T-helper 1 cell (primary cell): Measurements from ENCODE around the gene MLNR.

Experiments used
- DNase-seq, 5 donors: peaks; one replicate each; pipeline ENCODE4 v3.0.0-alpha.2; 2012 to 2020

MLNR gene

GRCh38 chr13:49234741-49235140 is 14.6 kb downstream of the MLNR start:
- DNase-seq: no peak

GRCh38 chr13:49235856-49236431 is 15.8 kb downstream of the MLNR start:
- DNase-seq: no peak

- no peak for DNase-seq
Measured at GRCh38 chr13:49238621-49239020, 18.5 kb downstream of the MLNR start.

GRCh38 chr13:49240017-49240416 is 19.9 kb downstream of the MLNR start:
- DNase-seq: peak in 4 of 5 donors; percentile 10 to 41 (median 24)

- DNase-seq: no peak
Measured at GRCh38 chr13:49241296-49241695, 21.2 kb downstream of the MLNR start.

- no peak for DNase-seq
Measured at GRCh38 chr13:49245101-49245500, 25.0 kb downstream of the MLNR start.

GRCh38 chr13:49246850-49247642 is 26.9 kb downstream of the MLNR start:
- DNase-seq: no peak

- peak; percentile 75 to 92 (median 80) for DNase-seq
Measured at GRCh38 chr13:49247643-49248621, 27.8 kb downstream of the MLNR start, which contains the start of gene CDADC1. CDADC1 (plus strand) TSS chr13:49247925; CDS start chr13:49248038, 113 bp downstream.

GRCh38 chr13:49248622-49249002 is 28.5 kb downstream of the MLNR start:
- peak in 1 of 5 donors; percentile 17 for DNase-seq

GRCh38 chr13:49251326-49251725 is 31.2 kb downstream of the MLNR start:
- no peak for DNase-seq

- peak in 1 of 5 donors; percentile 22 for DNase-seq
Measured at GRCh38 chr13:49253310-49253709, 33.2 kb downstream of the MLNR start.

GRCh38 chr13:49254007-49254406 is 33.9 kb downstream of the MLNR start:
- peak in 1 of 5 donors; percentile 39 for DNase-seq

- no peak for DNase-seq
Measured at GRCh38 chr13:49256841-49257240, 36.7 kb downstream of the MLNR start.

GRCh38 chr13:49258089-49258796 is 38.1 kb downstream of the MLNR start:
- DNase-seq: peak in 1 of 5 donors; percentile 20

GRCh38 chr13:49259586-49259985 is 39.4 kb downstream of the MLNR start:
- DNase-seq: no peak

GRCh38 chr13:49262634-49263033 is 42.5 kb downstream of the MLNR start:
- DNase-seq: no peak

GRCh38 chr13:49265822-49266221 is 45.7 kb downstream of the MLNR start:
- no peak for DNase-seq

GRCh38 chr13:49271264-49271663 is 51.1 kb downstream of the MLNR start:
- no peak for DNase-seq
